HG03025 (cell line): ENCODE results near the gene ZMIZ1.

Experiments used
- ATAC-seq: cut with Tn5 transposase; IDR thresholded peaks from one replicate; pipeline ENCODE4 v1.9.1; 2021; ENCODE audit warnings: mild to moderate bottlenecking, moderate library complexity; ENCODE audit not compliant: unreplicated experiment, low FRiP score

ZMIZ1 gene

GRCh38 chr10:79162861-79163665 lies 94.3 kb downstream of the ZMIZ1 start:
- no peak for ATAC-seq

DNA sequence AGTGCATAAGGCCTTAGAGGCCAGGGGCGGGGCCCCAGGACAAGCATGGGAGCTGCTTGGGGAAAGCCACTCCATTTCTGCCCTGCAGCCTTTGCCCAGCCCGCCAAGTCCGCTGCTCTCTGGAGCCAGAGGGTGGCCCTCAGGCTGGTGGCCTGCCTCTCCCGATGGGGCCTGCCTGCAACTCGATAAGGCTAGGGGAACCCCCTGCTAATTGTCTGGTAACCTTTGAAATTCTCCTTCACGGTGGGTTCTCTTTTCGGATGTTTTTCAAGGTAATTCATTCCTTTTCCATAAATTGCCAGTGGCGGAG lies 94.9 kb downstream of the ZMIZ1 start:
- no peak for ATAC-seq

- no peak for ATAC-seq
Observed at GRCh38 chr10:79164075-79164474, 95.3 kb downstream of the ZMIZ1 start.

DNA sequence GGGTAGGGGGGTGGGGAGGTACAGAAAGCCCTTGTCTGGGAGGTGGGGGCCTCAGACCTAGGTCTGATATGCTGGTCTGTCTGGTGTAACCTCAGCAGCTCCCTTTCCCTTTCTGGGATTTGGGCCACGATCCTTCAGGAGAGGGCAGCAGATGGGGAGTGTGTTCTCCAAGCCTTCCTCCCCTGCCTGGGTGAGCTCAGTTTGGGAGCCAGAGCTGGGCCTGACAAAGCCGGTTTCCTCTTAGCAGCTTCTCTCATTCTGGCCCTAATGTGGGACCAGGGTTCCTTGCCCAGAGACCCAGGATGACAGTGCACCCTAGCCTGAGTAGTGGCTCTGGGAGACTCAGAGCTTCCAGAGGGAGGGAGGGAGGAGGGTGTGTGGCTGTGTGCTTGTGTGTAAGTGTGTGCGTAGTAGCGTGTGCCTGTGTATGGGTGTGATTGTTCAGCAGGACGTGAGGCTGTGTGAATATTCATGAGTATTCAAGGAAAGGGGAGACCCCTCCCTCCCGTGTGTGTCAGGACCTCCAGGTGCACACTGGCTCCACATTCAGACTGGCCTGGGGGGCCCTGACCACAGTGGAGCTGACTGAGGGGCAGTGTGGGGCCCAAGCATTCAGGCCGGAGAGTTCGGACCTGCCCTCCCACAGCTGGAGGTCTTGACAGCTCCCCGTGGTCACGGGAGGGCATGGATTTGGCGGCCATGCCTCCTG lies 96.5 kb downstream of the ZMIZ1 start:
- ATAC-seq: no peak

DNA sequence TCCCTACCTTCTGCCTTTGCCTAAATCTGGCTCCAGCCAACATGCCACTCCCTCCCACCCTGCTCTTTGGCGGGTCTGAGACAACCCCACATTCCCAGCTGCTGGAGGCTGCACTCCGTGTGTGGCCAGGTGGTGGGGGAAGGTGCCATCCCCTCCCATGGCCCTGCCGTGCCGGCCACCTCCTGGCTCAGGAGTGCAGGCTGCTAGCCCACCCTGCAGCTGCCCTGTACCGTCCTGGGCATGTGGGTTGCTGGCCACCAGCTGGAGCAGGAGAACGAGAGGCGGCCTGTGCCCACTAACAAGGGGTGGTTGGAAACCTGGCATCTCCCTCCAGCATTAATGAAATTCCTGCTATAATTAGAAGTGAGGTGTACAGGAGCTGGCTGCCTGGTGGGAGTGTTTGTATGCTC lies 97.6 kb downstream of the ZMIZ1 start:
- no peak for ATAC-seq

GRCh38 chr10:79166741-79167140 lies 98.0 kb downstream of the ZMIZ1 start:
- no peak for ATAC-seq

GRCh38 chr10:79167537-79167936 lies 98.8 kb downstream of the ZMIZ1 start:
- no peak for ATAC-seq

DNA sequence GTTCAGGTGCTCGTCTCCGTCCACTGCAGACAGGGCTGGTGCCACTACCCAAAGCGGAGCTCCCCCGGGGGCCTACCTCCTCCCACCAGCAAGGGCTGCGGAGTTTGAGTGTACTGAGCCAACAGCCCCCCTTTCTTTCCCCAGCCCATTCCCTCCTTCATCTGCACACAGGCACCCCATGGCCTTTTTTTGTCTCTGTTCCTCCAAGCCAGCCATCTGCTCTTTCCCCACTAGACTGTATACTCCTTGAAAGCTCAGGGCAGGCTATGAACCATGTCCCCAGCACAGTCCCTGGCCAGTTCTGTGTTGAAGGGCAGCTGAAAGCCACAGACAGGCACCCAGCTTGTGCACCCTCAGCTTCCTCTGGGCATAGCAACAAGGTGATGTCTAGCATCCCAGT lies 99.4 kb downstream of the ZMIZ1 start:
- no peak for ATAC-seq

DNA sequence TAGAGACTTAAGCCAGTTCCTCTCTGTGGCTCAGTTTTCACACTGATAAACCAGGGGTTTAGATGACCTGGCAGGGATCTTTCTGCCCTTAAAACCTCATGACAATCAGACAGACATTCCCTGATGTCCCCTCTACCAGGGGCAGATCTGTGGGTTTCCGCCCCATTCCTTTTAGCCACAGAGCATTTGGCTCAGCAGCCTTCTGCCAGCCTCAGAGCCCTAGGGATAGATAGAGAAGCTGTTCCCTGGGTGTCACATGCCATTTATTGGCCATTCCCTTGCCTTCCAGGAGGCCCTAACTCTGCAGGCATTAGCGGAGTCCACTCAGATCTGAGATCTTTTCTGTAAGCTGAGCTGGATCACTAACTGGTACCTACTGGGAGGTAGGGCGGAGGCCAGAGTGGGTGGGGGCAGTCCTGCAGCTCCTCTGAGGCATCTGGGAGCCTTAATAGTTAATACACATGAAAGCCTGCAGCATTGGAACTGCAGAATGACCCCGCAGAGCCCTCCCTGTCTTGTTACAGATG lies 101.5 kb downstream of the ZMIZ1 start:
- ATAC-seq: no peak

DNA sequence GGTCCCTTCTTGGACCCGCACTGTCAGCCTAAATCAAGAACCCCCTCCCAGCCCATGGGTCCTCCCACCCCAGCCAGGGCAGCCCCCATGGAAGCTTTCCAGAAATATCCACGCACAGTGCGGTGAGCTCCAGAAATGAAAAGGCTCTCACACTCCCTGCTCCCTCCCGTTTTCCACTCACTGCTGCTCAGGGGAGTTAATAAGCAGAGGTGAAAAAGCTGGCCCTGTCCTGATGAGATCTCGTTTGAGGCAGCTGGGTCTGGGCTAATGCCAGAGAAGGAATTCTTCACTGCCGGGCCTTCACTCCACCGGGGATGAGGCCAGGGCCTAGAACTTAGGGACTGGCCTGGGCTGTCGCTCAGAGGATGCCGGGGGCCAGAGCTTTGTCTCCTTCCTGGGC lies 102.2 kb downstream of the ZMIZ1 start:
- no peak for ATAC-seq

DNA sequence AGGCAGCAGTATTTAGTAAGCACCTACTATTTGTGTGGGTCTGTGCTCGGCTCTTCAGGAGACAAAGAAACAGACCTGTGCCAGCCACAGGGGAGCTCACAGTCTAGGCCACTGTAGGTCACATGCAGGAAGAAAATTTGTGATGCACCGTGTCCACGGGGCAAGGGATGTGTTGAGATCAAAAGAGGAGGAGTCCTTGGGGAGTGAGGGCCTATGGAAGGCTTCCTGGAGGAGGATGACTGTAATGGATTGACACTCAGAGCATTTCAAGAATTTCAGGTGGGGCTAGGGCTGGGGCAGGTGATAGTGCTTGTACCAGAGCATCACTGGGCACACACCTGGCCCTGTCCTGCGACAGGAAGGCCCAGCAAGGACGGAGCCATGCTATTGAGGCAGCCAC lies 102.7 kb downstream of the ZMIZ1 start:
- ATAC-seq: no peak

GRCh38 chr10:79172881-79173280 lies 104.1 kb downstream of the ZMIZ1 start:
- no peak for ATAC-seq

DNA sequence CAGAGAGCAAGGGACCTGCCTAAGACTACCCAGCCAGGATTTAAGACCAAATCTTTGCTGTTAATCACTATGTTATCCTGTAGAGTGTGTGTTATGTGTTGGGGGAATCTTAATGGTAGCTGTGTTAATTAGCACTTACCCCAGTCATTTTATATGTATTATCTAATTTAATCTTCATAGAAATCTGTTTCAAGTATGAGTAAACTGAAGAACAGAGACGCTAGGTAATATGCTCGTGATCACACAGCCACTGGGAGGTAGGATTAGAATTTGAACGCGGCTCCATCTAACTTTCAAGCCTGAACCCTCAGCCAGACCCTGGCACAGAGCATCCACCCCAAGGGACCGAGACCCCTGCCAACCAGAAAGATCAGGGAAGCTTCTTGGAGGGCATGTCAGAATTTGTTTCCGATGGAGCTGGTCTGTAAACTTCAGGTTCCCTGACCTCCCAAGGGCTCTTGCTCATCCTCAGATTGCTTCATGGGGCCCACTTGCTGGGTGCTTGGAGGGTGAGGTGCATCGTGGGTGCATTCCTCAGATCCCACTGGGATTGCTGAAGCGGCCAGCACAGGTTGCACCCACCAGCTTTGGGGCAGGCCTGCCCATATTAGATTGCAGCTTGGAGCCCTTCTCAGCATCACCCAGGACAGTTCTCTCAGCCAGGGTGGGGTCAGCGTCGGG lies 105.0 kb downstream of the ZMIZ1 start:
- ATAC-seq: no peak

DNA sequence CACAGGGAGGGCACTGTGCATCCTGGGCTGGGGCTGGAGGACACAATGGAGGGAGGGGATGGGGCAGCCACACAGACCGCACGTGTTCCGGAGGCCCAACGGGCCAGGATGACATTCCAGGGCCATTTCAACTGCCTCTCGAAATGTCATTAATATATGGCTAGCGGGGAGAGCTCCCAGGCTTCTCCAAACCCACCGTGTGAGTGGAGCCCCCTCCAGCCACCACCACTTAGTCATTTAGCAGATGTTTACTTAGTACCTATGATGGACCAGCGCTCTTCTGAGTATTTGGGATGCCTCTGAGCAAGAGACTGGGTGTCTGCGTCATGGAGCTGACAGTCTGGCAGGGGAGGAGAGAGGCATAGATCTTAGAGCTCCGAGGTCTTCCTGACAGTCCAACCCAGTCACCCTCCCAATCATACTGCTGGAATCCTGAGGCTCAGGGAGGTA lies 107.3 kb downstream of the ZMIZ1 start:
- no peak for ATAC-seq

DNA sequence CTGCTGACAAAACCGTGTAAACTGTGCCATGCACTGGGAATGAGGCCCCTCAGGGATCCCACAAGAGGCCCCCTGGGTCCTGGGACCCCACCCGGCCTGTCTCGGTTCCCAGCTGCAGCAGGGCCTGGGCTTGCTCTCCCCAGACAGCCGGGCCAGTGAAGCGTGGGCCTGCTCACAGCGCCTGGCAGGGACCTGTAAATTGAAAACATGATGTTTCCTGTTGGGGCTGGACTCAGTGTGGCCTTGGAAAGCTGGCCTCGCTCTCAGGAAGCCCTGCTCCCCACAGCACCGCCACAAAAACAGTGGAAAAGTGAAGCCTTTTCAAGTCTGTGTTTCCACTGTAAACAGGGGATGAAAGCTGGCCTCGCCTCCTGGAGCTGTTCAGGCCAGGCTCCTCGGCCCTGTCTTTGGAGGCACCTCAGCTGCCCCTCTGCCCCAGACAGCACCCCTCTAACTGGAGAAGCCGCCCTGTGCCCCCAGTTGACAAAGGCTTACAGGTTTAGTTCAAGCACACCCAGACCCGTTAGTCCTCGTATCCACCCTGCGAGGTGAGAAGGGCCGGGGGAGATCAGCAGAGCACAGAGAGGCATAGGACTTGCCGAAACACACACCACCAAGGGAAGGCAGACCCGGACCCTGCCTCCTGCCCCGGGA lies 108.3 kb downstream of the ZMIZ1 start:
- ATAC-seq: no peak

GRCh38 chr10:79178070-79178576 lies 109.4 kb downstream of the ZMIZ1 start:
- ATAC-seq: no peak

- no peak for ATAC-seq
Observed at GRCh38 chr10:79178614-79179163, 109.9 kb downstream of the ZMIZ1 start.

GRCh38 chr10:79179164-79179956 lies 110.6 kb downstream of the ZMIZ1 start:
- no peak for ATAC-seq

DNA sequence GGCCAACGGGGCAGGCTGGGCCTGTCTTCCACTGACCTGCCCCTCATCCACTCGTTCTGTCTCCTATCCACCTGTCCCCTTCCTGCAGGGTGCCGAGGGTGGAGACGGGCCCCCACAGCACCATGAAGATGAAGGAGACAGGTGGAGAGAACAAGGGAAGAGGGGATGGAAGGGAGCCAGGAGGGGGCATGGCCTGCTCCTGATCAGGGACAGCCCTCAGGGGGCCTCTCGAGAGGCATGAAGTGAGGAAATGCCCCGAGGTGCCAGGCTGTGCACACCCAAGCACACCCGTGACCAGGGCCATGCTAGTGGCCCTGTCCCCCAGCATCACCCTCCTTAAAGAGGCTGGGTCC lies 111.2 kb downstream of the ZMIZ1 start:
- no peak for ATAC-seq
